ENCODE results near the gene PATL1. TPM values are rescaled to one million over a fixed set of nuclear protein-coding genes. Genes with fewer than 3 reads are reported as not detected.

Gene PATL1
- total and polyA plus RNA-seq, 11 donors: 9.3 to 33.3 (median 23.9) TPM

DNA sequence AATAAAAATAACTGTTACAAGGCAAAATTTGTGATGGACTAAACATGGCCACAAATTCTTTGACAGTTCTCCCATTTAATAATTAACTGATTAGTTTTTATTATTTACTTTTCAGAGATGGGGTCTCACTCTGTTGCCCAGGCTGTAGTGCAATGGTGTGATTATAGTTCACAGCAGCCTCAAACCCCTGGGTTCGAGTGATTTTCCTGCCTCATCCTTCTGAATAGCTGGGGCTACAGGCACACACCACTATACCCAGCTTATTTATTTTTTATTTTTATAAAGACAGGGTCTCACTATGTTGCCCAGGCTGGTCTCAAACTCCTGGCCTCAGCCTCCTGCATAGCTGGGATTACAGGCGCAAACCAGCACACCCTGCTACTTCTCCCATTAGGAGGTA is 4.5 kb upstream of the PATL1 start:
- ATAC-seq: no peak
- no peak overlapping the region for H3K27ac ChIP-seq
- no peak overlapping the region for H3K4me3 ChIP-seq
- H3K9me3 ChIP-seq: no peaks in the 10 kb centered on the region
- TF ChIP-seq, protein P1, sequence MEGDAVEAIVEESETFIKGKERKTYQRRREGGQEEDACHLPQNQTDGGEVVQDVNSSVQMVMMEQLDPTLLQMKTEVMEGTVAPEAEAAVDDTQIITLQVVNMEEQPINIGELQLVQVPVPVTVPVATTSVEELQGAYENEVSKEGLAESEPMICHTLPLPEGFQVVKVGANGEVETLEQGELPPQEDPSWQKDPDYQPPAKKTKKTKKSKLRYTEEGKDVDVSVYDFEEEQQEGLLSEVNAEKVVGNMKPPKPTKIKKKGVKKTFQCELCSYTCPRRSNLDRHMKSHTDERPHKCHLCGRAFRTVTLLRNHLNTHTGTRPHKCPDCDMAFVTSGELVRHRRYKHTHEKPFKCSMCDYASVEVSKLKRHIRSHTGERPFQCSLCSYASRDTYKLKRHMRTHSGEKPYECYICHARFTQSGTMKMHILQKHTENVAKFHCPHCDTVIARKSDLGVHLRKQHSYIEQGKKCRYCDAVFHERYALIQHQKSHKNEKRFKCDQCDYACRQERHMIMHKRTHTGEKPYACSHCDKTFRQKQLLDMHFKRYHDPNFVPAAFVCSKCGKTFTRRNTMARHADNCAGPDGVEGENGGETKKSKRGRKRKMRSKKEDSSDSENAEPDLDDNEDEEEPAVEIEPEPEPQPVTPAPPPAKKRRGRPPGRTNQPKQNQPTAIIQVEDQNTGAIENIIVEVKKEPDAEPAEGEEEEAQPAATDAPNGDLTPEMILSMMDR (IDR thresholded peaks at IDR 0.05): no peak
- TF ChIP-seq POLR2A (IDR thresholded peaks at IDR 0.05): no peak
- WGBS, 4 donors: 86 to 96% (median 87%) methylated on average over 2 of the region's 2 CpGs
- intact Hi-C loops (cut with DNase I): loop anchor here in 2 of 10 donors (10.0 kb wide), 3 partner anchors 82 to 128 kb away; partner anchors contain the start of gene STX3 (in 1 of the 2)
- no peaks in the 10 kb centered on the region for H3K36me3 ChIP-seq
- no peak for DNase-seq
- H3K27me3 ChIP-seq: no peaks in the 10 kb centered on the region
- peaks cover 0 to 12% (median 7%) of the 10 kb centered on the region in 12 donors for H3K4me1 ChIP-seq

DNA sequence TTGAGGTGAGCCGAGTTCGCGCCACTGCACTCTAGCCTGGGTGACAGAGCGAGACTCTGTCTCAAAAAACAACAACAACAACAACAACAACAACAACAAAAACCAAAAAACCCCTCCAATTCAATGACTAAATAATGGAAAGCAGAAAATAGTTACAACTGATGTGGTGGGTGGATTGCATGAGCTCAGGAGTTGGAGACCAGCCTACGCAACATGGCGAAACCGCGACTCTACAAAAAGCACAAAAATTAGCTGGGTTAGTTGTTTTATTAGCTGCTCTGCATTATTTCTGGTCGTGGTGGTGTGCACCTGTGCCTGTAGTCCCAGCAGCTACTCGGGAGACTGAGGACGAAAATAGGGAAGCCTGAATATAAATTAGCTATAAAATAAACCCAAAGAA is 2.6 kb upstream of the PATL1 start:
- Histone ChIP-seq H3K27ac (no peak overlapping the region), H3K4me1 (peaks cover 6 to 28% (median 20%) of the 10 kb centered on the region in 12 donors), H3K9me3 (no peaks in the 10 kb centered on the region), H3K36me3 (peaks cover 0 to 6% (median 3%) of the 10 kb centered on the region in 9 donors), H3K4me3 (no peak overlapping the region), H3K27me3 (no peaks in the 10 kb centered on the region)
- ATAC-seq (no peak), DNase-seq (no peak)
- no peak for TF ChIP-seq POLR2A (IDR thresholded peaks at IDR 0.05)
- TF ChIP-seq, protein P1 (IDR thresholded peaks at IDR 0.05): no peak
- intact Hi-C loops (cut with DNase I): loop anchor here in 2 of 10 donors (10.0 kb wide), 3 partner anchors 83 to 127 kb away; partner anchors contain the start of gene STX3 (in 1 of the 2)
- 93 to 96% (median 94%) methylated on average over 11 of the region's 11 CpGs for WGBS, 4 donors

DNA sequence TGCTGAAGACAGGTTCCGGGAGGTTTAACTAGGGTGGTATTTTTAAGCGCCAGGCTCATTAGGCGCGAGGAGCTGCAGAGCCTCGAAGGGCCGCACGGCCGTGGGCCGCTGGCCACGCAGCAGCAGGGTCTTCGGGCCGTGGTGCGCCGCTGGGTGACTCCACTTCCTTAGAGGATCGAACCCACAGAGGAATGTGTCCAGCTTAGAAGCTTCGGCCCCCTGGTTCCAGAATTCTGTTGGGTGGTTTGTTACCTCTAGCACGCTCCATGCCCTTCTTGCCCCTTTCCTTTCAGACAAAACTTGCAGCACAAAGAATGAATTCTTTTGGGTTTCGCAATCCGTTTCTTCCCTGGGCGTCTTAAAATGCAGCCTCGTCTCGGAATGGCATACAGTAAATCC is 773 bp upstream of the PATL1 start:
- Histone ChIP-seq H3K9me3 (no peaks in the 10 kb centered on the region), H3K36me3 (peaks cover 0 to 25% (median 22%) of the 10 kb centered on the region in 9 donors), H3K27me3 (no peaks in the 10 kb centered on the region), H3K27ac (peak overlapping the region; percentile 82 to 99 (median 94)), H3K4me1 (peaks cover 6 to 36% (median 20%) of the 10 kb centered on the region in 12 donors), H3K4me3 (peak overlapping the region; percentile 40 to 99 (median 90))
- ATAC-seq: peak; percentile 7 to 51 (median 38)
- WGBS, 4 donors: 8 to 10% (median 10%) methylated on average over 19 to 22 of the region's 22 CpGs
- no peak for TF ChIP-seq POLR2A (IDR thresholded peaks at IDR 0.05)
- TF ChIP-seq, protein P1 (IDR thresholded peaks at IDR 0.05): peak in 2 of 12 donors; percentile 7 to 11
- peak; percentile 35 to 67 (median 38) for DNase-seq
- intact Hi-C loops (cut with DNase I): loop anchor here in 7 of 10 donors (2.0 to 10.0 kb wide), 14 partner anchors 52 to 525 kb away; partner anchors contain the start of genes OSBP (in 4 of the 7), FAM111A (in 1 of the 7) and STX3 (in 1 of the 7)

DNA sequence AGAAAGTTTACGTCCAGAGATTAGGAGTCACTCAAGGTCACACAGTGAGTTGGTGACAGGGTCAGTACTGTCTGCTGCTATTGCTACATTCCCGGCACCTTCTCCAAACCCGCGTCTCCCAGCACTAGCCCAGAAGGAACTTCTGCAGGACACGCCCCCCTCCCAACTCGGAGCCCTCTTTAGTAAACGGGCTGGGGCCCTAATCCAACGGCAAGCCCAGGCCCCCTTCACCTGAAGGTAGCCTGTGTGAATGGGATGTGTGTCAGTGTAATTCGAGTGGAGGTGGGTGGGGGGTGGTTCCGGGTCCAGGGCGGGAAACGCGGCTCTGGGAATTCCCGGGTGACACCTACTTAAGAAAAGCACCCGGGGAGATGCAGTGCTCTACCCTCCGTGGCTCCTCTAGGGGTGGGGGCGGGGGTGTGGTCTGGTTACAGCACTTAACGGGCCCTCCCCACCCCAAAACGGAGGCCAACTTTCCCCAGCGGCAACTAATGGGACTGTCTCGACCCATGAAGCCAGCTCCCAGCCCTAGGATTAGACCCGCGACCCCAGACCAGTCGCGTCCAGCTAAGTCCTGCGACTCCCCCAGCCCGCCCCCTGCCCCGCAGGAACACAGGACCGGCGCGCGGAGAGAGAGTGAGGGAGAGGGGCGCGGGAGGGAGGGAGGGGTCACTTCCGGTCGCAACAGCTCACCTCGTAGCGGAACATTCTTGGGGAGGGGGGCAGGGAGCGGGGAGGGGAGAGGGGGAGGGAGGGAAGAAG is 468 bp downstream of the PATL1 start:
- TF ChIP-seq, protein P1 (IDR thresholded peaks at IDR 0.05): peak in 3 of 12 donors; percentile 12 to 22 (median 20)
- TF ChIP-seq POLR2A (IDR thresholded peaks at IDR 0.05): no peak
- Histone ChIP-seq H3K4me3 (peak overlapping the region; percentile 71 to 99 (median 90)), H3K4me1 (peaks cover 6 to 46% (median 20%) of the 10 kb centered on the region in 12 donors), H3K27ac (peak overlapping the region; percentile 82 to 99 (median 92)), H3K36me3 (peaks cover 0 to 37% (median 34%) of the 10 kb centered on the region in 9 donors), H3K9me3 (no peaks in the 10 kb centered on the region), H3K27me3 (no peaks in the 10 kb centered on the region)
- ATAC-seq (peak in 3 of 4 donors; percentile 11 to 52 (median 35)), DNase-seq (peak in 4 of 5 donors; percentile 49 to 77 (median 64))
- intact Hi-C loops (cut with DNase I): loop anchor here in 6 of 10 donors (2.0 to 10.0 kb wide), 11 partner anchors 51 to 524 kb away; partner anchors contain the start of genes OSBP (in 4 of the 6) and FAM111A (in 1 of the 6)
- WGBS, 4 donors: 0 to 1% (median 1%) methylated on average over 11 to 39 of the region's 39 CpGs
